RWPE2 (cell line): Measurements from ENCODE around the gene RPUSD1.
"Not testable (repeated sequence)": the region's sequence is repeated elsewhere in the genome, so short reads cannot be mapped to it uniquely, and the experiment has no call there.

ENCODE experiments used
- ATAC-seq: fragments of 200-7000 bp; cut with Tn5 transposase; 3 replicates; pipeline ENCODE4 v1.9.1; 2021; ENCODE audit warnings: low read depth
- DNase-seq: peaks from one replicate; pipeline ENCODE4 v3.0.0-alpha.2; 2020; ENCODE audit warnings: low spot score
- H3K27ac ChIP-seq: fragments of 450-650 bp; 2 replicates; pipeline ENCODE4 v1.5.1; 2017; ENCODE audit warnings: mild to moderate bottlenecking; ENCODE audit not compliant: poor library complexity, severe bottlenecking
- H3K27me3 ChIP-seq: fragments of 250-450 bp; sonication (Bioruptor Pico); 2 replicates; pipeline ENCODE4 v1.5.1; 2021; ENCODE audit warnings: mild to moderate bottlenecking, moderate library complexity; ENCODE audit not compliant: insufficient read depth, poor library complexity, severe bottlenecking
- H3K36me3 ChIP-seq: fragments of 250-450 bp; sonication (Bioruptor Pico); 2 replicates; pipeline ENCODE4 v1.5.1; 2020; ENCODE audit warnings: low read depth, mild to moderate bottlenecking, moderate library complexity
- H3K4me1 ChIP-seq: fragments of 250-450 bp; sonication (Bioruptor Pico); 2 replicates; pipeline ENCODE4 v1.5.1; 2021; ENCODE audit warnings: mild to moderate bottlenecking, moderate library complexity; ENCODE audit not compliant: insufficient read depth, poor library complexity, severe bottlenecking
- H3K4me3 ChIP-seq: fragments of 250-450 bp; sonication (Bioruptor Pico); 2 replicates; pipeline ENCODE4 v1.5.1; 2021; ENCODE audit warnings: mild to moderate bottlenecking, moderate library complexity; ENCODE audit not compliant: severe bottlenecking
- H3K9me3 ChIP-seq: fragments of 250-450 bp; sonication (Bioruptor Pico); 2 replicates; pipeline ENCODE4 v1.5.1; 2021; ENCODE audit warnings: mild to moderate bottlenecking, moderate library complexity; ENCODE audit not compliant: severe bottlenecking
- CTCF ChIP-seq: fragments of 450-650 bp; IDR thresholded peaks from one replicate; pipeline ENCODE4 v1.5.1; 2017; ENCODE audit warnings: mild to moderate bottlenecking, moderate library complexity; ENCODE audit not compliant: poor library complexity, severe bottlenecking

Gene RPUSD1

GRCh38 chr16:822909-823297 lies 34.7 kb upstream of the RPUSD1 start:
- no peak overlapping the region for H3K4me3 ChIP-seq
- no peak for ATAC-seq
- no peak for DNase-seq
- no peaks in the 10 kb centered on the region for H3K36me3 ChIP-seq
- H3K9me3 ChIP-seq: no peaks in the 10 kb centered on the region
- H3K27ac ChIP-seq: no peak overlapping the region
- TF ChIP-seq CTCF: no peak
- peaks cover 20% of the 10 kb centered on the region for H3K27me3 ChIP-seq
- no peaks in the 10 kb centered on the region for H3K4me1 ChIP-seq

GRCh38 chr16:822174-822908 lies 34.2 kb upstream of the RPUSD1 start:
- Histone ChIP-seq H3K27ac (no peak overlapping the region), H3K9me3 (no peaks in the 10 kb centered on the region), H3K36me3 (no peaks in the 10 kb centered on the region), H3K27me3 (peaks cover 24% of the 10 kb centered on the region), H3K4me3 (no peak overlapping the region), H3K4me1 (no peaks in the 10 kb centered on the region)
- TF ChIP-seq CTCF: no peak
- no peak for DNase-seq
- ATAC-seq: no peak

- no peak for TF ChIP-seq CTCF
- ATAC-seq (no peak), DNase-seq (no peak)
- Histone ChIP-seq H3K9me3 (no peaks in the 10 kb centered on the region), H3K4me3 (no peak overlapping the region), H3K27ac (no peak overlapping the region), H3K4me1 (no peaks in the 10 kb centered on the region), H3K27me3 (peaks cover 30% of the 10 kb centered on the region), H3K36me3 (no peaks in the 10 kb centered on the region)
These were observed 33.6 kb upstream of the RPUSD1 start for GRCh38 chr16:821751-822150.

- no peak for ATAC-seq
- no peak overlapping the region for H3K4me3 ChIP-seq
- H3K9me3 ChIP-seq: no peaks in the 10 kb centered on the region
- H3K36me3 ChIP-seq: no peaks in the 10 kb centered on the region
- no peak overlapping the region for H3K27ac ChIP-seq
- no peaks in the 10 kb centered on the region for H3K4me1 ChIP-seq
- no peak for DNase-seq
- TF ChIP-seq CTCF: no peak
- H3K27me3 ChIP-seq: peaks cover 26% of the 10 kb centered on the region
These were observed 32.6 kb upstream of the RPUSD1 start for GRCh38 chr16:820748-821147.

GRCh38 chr16:820044-820408 lies 31.8 kb upstream of the RPUSD1 start:
- H3K4me3 ChIP-seq, DNase-seq, H3K36me3 ChIP-seq, H3K27ac ChIP-seq, ATAC-seq, H3K9me3 ChIP-seq, H3K4me1 ChIP-seq: not testable (repeated sequence)
- peaks cover 18% of the 10 kb centered on the region for H3K27me3 ChIP-seq
